H9 (cell line): ENCODE measurements around the gene ZNRF3. TPM values are rescaled to one million over a fixed set of nuclear protein-coding genes. Genes with fewer than 3 reads are reported as not detected.

Experiments used
- DNase-seq: peaks from one replicate; pipeline ENCODE4 v3.0.0-alpha.2; 2017
- H2AFZ ChIP-seq: one replicate; pipeline ENCODE4 v1.6.1; 2013; ENCODE audit warnings: mild to moderate bottlenecking, low read length, control low read depth, moderate library complexity
- H2AK5ac ChIP-seq: 2 replicates; pipeline ENCODE4 v1.6.1; 2013; ENCODE audit warnings: low read length, control low read depth, mixed read lengths; ENCODE audit not compliant: insufficient read length
- H2BK120ac ChIP-seq: one replicate; pipeline ENCODE4 v1.6.1; 2013; ENCODE audit warnings: low read depth, mild to moderate bottlenecking, low read length, control low read depth, inconsistent platforms; ENCODE audit not compliant: poor library complexity, severe bottlenecking
- H2BK12ac ChIP-seq: 2 replicates; pipeline ENCODE4 v1.6.1; 2013; ENCODE audit warnings: low read length, control low read depth, mixed read lengths, low read depth; ENCODE audit not compliant: insufficient read length
- H2BK15ac ChIP-seq: 2 replicates; pipeline ENCODE4 v1.6.1; 2013; ENCODE audit warnings: low read depth, low read length, control low read depth
- H2BK20ac ChIP-seq: one replicate; pipeline ENCODE4 v1.6.1; 2013; ENCODE audit warnings: low read depth, mild to moderate bottlenecking, low read length, control low read depth, inconsistent platforms; ENCODE audit not compliant: poor library complexity, severe bottlenecking
- H2BK5ac ChIP-seq: 2 replicates; pipeline ENCODE4 v1.6.1; 2013; ENCODE audit warnings: low read length, control low read depth, mixed read lengths; ENCODE audit not compliant: insufficient read length
- H3K14ac ChIP-seq: 2 replicates; pipeline ENCODE4 v1.6.1; 2013; ENCODE audit warnings: low read length, control low read depth; ENCODE audit not compliant: insufficient read depth
- H3K18ac ChIP-seq: 2 replicates; pipeline ENCODE4 v1.6.1; 2013; ENCODE audit warnings: low read depth, mild to moderate bottlenecking, mixed read lengths, low read length, control low read depth; ENCODE audit not compliant: insufficient read length
- H3K23ac ChIP-seq: 2 replicates; pipeline ENCODE4 v1.6.1; 2013; ENCODE audit warnings: low read length, control low read depth, mixed read lengths, low read depth; ENCODE audit not compliant: insufficient read length
- H3K23me2 ChIP-seq: 2 replicates; pipeline ENCODE4 v1.6.1; 2013; ENCODE audit warnings: low read depth, mild to moderate bottlenecking, mixed read lengths, low read length, control low read depth; ENCODE audit not compliant: insufficient read length, poor library complexity, severe bottlenecking
- H3K27ac ChIP-seq: 2 replicates; pipeline ENCODE4 v1.5.1; 2013; ENCODE audit warnings: low read length, control low read depth, mixed read lengths, low read depth; ENCODE audit not compliant: insufficient read length
- H3K27me3 ChIP-seq: 2 replicates; pipeline ENCODE4 v1.6.1; 2013; ENCODE audit warnings: low read length, control low read depth, inconsistent platforms; ENCODE audit not compliant: insufficient read depth
- H3K4ac ChIP-seq: 2 replicates; pipeline ENCODE4 v1.6.1; 2013; ENCODE audit warnings: low read depth, mild to moderate bottlenecking, control low read depth, inconsistent platforms, low read length, moderate library complexity
- H3K4me1 ChIP-seq: 2 replicates; pipeline ENCODE4 v1.6.1; 2013; ENCODE audit warnings: low read length, control low read depth, inconsistent platforms; ENCODE audit not compliant: insufficient read depth
- H3K4me2 ChIP-seq: 2 replicates; pipeline ENCODE4 v1.6.1; 2013; ENCODE audit warnings: low read length, control low read depth, mixed read lengths; ENCODE audit not compliant: insufficient read length, insufficient read depth
- H3K56ac ChIP-seq: 2 replicates; pipeline ENCODE4 v1.6.1; 2013; ENCODE audit warnings: low read depth, mild to moderate bottlenecking, mixed read lengths, low read length, control low read depth; ENCODE audit not compliant: insufficient read length
- H3K79me1 ChIP-seq: 2 replicates; pipeline ENCODE4 v1.6.1; 2013; ENCODE audit warnings: low read depth, mild to moderate bottlenecking, moderate library complexity, low read length, control low read depth, inconsistent platforms; ENCODE audit not compliant: insufficient read depth, poor library complexity, severe bottlenecking
- H3K79me2 ChIP-seq: 2 replicates; pipeline ENCODE4 v1.6.1; 2013; ENCODE audit warnings: low read length, control low read depth, inconsistent platforms; ENCODE audit not compliant: insufficient read depth
- H3K9ac ChIP-seq: 2 replicates; pipeline ENCODE4 v1.6.1; 2013; ENCODE audit warnings: low read length, control low read depth, mixed read lengths; ENCODE audit not compliant: insufficient read length; ENCODE audit errors: extremely low read depth
- H3K9me3 ChIP-seq: one replicate; pipeline ENCODE4 v1.6.1; 2013; ENCODE audit warnings: low read depth, low read length, inconsistent platforms; ENCODE audit not compliant: control insufficient read depth
- H3T11ph ChIP-seq: one replicate; pipeline ENCODE4 v1.6.1; 2013; ENCODE audit warnings: mild to moderate bottlenecking, low read length, control low read depth, inconsistent platforms
- H4K20me1 ChIP-seq: one replicate; pipeline ENCODE4 v1.6.1; 2013; ENCODE audit not compliant: control insufficient read depth, insufficient read length, insufficient read depth
- H4K5ac ChIP-seq: 2 replicates; pipeline ENCODE4 v1.6.1; 2013; ENCODE audit warnings: low read depth, mild to moderate bottlenecking, mixed read lengths, low read length, control low read depth; ENCODE audit not compliant: insufficient read length
- H4K8ac ChIP-seq: replicated peaks from 2 replicates; pipeline ENCODE4 v1.6.1; 2013; ENCODE audit warnings: low read length, control low read depth, mixed read lengths, low read depth; ENCODE audit not compliant: insufficient read length
- H4K91ac ChIP-seq: 2 replicates; pipeline ENCODE4 v1.6.1; 2013; ENCODE audit warnings: low read depth, mild to moderate bottlenecking, moderate library complexity, mixed read lengths, low read length, control low read depth; ENCODE audit not compliant: insufficient read length
- H3K27ac Mint-ChIP-seq, 3 experiments: 2 replicates in 2 of 3; 3 replicates in 1 of 3; pipeline ENCODE4 v1.8.0; 2020 to 2021; ENCODE audit warnings: mixed read lengths in 3 of 3, mild to moderate bottlenecking in 1 of 3, moderate library complexity in 1 of 3
- H3K27me3 Mint-ChIP-seq: 2 replicates; pipeline ENCODE4 v1.8.0; 2021; ENCODE audit warnings: low read depth, mild to moderate bottlenecking, moderate library complexity, mixed read lengths
- H3K36me3 Mint-ChIP-seq, 3 experiments: 2 replicates in 2 of 3; 3 replicates in 1 of 3; pipeline ENCODE4 v1.8.0; 2020 to 2021; ENCODE audit warnings: low read depth in 3 of 3, mixed read lengths in 3 of 3; ENCODE audit not compliant: insufficient read depth in 1 of 3
- H3K4me1 Mint-ChIP-seq, 2 experiments: 2 replicates each; pipeline ENCODE4 v1.8.0; 2020; ENCODE audit warnings: mixed read lengths in 2 of 2
- H3K4me3 Mint-ChIP-seq, 2 experiments: 2 replicates in 1 of 2; 3 replicates in 1 of 2; pipeline ENCODE4 v1.8.0; 2020 to 2021; ENCODE audit warnings: mild to moderate bottlenecking in 2 of 2, mixed read lengths in 2 of 2, moderate library complexity in 1 of 2
- H3K9me3 Mint-ChIP-seq, 2 experiments: 2 replicates in 1 of 2; 3 replicates in 1 of 2; pipeline ENCODE4 v1.8.0; 2020; ENCODE audit warnings: mild to moderate bottlenecking in 2 of 2, mixed read lengths in 2 of 2, moderate library complexity in 1 of 2
- WGBS: extraction: QIAGEN DNeasy Blood & Tissue Kit; methylation state at CpG from one replicate; pipeline ENCODE4 v1.1.7; 2013; ENCODE audit warnings: missing lambda C conversion rate, low lambda C conversion rate, mixed read lengths; ENCODE audit not compliant: insufficient read length; ENCODE audit errors: extremely low coverage; 5-methylcytosine and 5-hydroxymethylcytosine counted together
- total RNA-seq: library from RNA; stranded (reverse); gene quantifications from 2 replicates; pipeline ENCODE4 v1.2.1, GENCODE V29; 2021
- TF ChIP-seq, protein P1 (sequence below): fragments of 200-600 bp; sonication (generic); conservative IDR thresholded peaks from 3 replicates; pipeline ENCODE4 v1.8.0; 2021; ENCODE audit warnings: antibody characterized with exemption, mild to moderate bottlenecking

Gene ZNRF3
- total RNA-seq, 1 experiment from 2014 or later: 20.6 TPM

GRCh38 chr22:29003975-29004646 lies 120.7 kb downstream of the ZNRF3 start:
- Histone ChIP-seq H3K27ac (peak overlapping the region; percentile 47), H3K79me1 (peaks cover 11% of the 10 kb centered on the region), H4K8ac (no peak overlapping the region), H4K5ac (no peak overlapping the region), H3K4ac (no peak overlapping the region), H3K14ac (no peak overlapping the region), H3K23ac (no peak overlapping the region), H3K9ac (no peak overlapping the region), H3K18ac (no peak overlapping the region), H2BK15ac (no peak overlapping the region), H2BK12ac (no peak overlapping the region), H3K56ac (no peak overlapping the region), H2AFZ (no peak overlapping the region), H3K23me2 (no peaks in the 10 kb centered on the region), H3K9me3 (no peaks in the 10 kb centered on the region), H2BK5ac (no peak overlapping the region), H3K79me2 (peaks cover 2% of the 10 kb centered on the region; the same call in 1 of the 2 replicates), H4K91ac (no peak overlapping the region), H3T11ph (no peak overlapping the region), H3K4me1 (peaks cover 23% of the 10 kb centered on the region), H2BK20ac (no peak overlapping the region), H2AK5ac (no peak overlapping the region), H3K4me2 (peak overlapping the region; percentile 38), H3K27me3 (no peaks in the 10 kb centered on the region), H2BK120ac (no peak overlapping the region), H4K20me1 (no peaks in the 10 kb centered on the region)
- H3K36me3 Mint-ChIP-seq: peaks cover 3 to 10% (median 4%) of the 10 kb centered on the region in 3 experiments; a peak in 5 of 7 replicates
- peak overlapping the region; percentile 33 to 64; a peak in 4 of 5 replicates for H3K4me3 Mint-ChIP-seq
- TF ChIP-seq, protein P1, sequence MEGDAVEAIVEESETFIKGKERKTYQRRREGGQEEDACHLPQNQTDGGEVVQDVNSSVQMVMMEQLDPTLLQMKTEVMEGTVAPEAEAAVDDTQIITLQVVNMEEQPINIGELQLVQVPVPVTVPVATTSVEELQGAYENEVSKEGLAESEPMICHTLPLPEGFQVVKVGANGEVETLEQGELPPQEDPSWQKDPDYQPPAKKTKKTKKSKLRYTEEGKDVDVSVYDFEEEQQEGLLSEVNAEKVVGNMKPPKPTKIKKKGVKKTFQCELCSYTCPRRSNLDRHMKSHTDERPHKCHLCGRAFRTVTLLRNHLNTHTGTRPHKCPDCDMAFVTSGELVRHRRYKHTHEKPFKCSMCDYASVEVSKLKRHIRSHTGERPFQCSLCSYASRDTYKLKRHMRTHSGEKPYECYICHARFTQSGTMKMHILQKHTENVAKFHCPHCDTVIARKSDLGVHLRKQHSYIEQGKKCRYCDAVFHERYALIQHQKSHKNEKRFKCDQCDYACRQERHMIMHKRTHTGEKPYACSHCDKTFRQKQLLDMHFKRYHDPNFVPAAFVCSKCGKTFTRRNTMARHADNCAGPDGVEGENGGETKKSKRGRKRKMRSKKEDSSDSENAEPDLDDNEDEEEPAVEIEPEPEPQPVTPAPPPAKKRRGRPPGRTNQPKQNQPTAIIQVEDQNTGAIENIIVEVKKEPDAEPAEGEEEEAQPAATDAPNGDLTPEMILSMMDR: no peak
- no CpG with 5 or more reads among the region's 9 CpGs for WGBS
- DNase-seq: peak; percentile 72
- no peaks in the 10 kb centered on the region for H3K27me3 Mint-ChIP-seq
- no peaks in the 10 kb centered on the region for H3K9me3 Mint-ChIP-seq
- peak overlapping the region; percentile 90 to 99 (median 97) for H3K27ac Mint-ChIP-seq
- peaks cover 63 to 78% of the 10 kb centered on the region in 2 experiments for H3K4me1 Mint-ChIP-seq
